Measurements from ENCODE around the gene PTPRC. TPM values are rescaled to one million over a fixed set of nuclear protein-coding genes. Genes with fewer than 3 reads are reported as not detected.
"Not testable (repeated sequence)": the region's sequence is repeated elsewhere in the genome, so short reads cannot be mapped to it uniquely, and the experiment has no call there.

Gene PTPRC, protein sequence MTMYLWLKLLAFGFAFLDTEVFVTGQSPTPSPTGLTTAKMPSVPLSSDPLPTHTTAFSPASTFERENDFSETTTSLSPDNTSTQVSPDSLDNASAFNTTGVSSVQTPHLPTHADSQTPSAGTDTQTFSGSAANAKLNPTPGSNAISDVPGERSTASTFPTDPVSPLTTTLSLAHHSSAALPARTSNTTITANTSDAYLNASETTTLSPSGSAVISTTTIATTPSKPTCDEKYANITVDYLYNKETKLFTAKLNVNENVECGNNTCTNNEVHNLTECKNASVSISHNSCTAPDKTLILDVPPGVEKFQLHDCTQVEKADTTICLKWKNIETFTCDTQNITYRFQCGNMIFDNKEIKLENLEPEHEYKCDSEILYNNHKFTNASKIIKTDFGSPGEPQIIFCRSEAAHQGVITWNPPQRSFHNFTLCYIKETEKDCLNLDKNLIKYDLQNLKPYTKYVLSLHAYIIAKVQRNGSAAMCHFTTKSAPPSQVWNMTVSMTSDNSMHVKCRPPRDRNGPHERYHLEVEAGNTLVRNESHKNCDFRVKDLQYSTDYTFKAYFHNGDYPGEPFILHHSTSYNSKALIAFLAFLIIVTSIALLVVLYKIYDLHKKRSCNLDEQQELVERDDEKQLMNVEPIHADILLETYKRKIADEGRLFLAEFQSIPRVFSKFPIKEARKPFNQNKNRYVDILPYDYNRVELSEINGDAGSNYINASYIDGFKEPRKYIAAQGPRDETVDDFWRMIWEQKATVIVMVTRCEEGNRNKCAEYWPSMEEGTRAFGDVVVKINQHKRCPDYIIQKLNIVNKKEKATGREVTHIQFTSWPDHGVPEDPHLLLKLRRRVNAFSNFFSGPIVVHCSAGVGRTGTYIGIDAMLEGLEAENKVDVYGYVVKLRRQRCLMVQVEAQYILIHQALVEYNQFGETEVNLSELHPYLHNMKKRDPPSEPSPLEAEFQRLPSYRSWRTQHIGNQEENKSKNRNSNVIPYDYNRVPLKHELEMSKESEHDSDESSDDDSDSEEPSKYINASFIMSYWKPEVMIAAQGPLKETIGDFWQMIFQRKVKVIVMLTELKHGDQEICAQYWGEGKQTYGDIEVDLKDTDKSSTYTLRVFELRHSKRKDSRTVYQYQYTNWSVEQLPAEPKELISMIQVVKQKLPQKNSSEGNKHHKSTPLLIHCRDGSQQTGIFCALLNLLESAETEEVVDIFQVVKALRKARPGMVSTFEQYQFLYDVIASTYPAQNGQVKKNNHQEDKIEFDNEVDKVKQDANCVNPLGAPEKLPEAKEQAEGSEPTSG (N-terminal part only)
- total RNA-seq = 4.5 TPM

DNA sequence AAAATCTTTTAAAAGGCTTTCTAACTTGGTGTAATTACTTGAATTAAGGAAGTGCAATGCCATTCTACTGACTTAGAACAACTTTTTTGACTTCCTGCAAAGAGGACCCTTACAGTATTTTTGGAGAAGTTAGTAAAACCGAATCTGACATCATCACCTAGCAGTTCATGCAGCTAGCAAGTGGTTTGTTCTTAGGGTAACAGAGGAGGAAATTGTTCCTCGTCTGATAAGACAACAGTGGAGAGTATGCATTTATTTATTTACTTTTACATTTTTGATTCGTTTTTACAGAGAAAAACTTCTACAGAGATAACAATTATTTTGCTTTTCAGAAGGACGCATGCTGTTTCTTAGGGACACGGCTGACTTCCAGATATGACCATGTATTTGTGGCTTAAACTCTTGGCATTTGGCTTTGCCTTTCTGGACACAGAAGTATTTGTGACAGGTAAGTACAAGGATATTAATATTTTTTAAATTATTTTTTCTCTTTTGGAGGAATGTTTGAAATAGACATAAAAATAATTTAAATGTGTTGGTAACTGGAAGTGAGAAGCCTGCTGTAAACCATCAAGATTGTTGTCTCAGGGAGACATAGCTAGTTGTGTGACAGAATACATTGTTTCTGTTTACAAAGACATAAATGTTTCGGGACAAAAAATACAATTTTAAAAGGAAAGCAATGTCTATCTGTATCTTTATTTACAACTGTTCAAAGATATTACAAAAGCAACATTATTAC is at the start of gene PTPRC:
Gene PTPRC, plus strand, starts transcription at position 147 of the 742 bp plus-strand sequence. Its CDS starts 229 bp downstream, at position 376.
- DNase-seq = no peak

DNA sequence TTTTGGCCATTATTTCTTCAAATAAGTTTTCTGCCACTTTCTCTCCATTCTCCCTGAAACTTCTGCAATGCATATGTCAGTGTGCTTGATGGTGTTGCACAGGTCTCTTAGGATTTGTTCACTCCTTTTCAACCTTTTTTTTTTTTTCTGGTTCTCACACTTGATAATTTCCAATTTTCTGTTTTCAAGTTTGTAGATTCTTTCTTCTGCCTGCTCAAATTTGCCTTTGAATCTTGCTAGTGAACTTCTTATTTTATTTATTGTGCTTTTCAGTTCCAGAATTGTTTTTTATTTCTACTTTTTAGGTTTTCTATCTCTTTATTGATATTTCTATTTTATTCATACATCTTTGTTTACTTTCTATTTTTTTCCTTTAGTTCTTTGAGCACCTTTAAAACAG is 48.4 kb upstream of the PTPRC start:
- DNase-seq = no peak

DNA sequence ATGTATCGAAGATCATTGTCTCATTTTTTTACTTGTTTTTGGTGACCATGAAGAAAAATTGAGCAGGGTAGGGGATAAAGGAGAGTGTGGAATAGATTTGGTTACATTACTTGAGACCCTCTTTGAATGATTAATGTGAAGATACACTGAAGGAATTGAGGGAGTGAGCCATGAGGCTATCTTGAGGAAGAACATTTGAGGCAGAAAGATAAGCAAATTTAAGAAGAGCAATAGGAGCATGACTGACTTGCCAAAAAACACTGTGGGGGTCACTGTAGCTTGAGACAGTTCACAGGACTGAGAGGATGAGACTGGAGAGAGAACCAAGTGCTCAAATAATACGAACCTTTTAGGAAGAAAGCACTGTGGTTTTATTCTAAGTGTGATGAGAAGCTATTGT is 43.1 kb upstream of the PTPRC start:
- no peak for DNase-seq

DNA sequence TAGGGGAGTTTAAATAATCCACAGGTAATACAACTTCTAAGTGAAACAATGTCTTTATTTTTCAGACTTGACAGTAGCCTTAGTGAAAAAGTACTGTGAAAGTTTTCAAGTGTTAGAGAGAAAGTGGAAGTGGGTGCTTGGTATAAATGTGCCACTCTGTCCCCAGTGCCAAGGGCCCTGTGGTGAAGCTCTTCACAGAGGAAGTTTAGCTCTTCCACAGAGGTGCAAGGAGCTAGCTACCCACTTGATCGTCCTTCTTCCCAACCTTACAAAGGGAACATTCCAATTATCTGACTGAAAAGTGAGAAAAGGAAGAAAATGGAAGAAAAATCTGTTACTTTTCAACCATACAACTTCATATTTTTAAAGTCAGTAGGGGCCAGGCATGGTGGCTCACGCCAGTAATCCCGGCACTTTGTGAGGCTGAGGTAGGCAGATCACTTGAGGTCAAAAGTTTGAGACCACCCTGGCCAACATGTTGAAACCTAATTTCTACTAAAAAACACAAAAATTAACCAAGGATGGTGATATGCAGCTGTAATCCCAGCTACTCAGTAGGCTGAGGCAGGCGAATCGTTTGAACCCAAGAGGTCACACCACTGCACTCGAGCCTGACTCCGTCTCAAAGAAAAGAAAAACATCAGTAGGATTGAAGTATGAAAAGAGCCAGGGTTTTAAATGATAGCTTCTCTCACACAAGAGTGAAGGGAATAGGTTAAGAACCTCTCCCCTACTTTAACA is 41.0 kb upstream of the PTPRC start:
- DNase-seq = no peak

DNA sequence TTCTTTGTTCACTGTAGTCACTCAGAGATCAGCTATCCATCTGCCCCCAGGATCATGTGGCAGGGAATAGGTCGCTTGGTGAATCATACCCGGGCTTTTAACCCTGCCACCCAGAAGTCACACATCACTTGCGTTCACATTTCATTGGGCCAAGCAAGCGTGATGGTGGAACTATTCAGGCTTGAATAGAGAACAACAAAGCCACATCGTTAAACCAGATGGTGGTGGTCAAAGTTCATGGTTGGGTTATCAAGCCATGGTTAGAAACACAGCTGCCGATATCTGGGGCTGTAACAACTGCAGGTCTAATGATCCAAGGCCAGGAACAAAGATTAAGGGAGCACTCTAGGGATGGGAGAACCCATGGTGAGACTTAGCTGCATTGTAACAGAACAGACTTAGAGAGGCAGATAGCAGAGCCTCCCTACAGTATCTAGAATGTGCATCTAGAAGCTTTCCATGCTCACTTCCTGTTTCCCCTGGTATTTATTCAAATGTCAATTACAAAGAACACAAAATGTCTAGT is 40.0 kb upstream of the PTPRC start:
- DNase-seq = no peak

DNA sequence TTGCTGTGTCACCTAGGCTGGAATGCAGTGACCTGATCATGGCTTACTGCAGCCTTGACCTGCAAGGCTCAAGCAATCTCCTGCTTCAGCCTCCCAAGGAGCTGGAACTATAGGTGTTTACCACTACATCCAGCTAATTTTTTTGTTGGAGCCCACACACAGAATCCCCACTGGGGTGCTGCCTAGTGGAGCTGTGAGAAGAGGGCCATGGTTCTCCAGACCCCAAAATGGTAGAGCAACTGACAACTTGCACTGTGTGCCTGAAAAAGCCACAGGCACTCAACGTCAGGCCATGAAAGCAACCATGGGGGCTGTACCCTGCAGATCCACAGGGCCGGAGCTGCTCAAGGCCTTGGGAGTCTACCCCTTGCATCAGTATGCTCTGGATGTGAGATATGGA is 39.1 kb upstream of the PTPRC start:
- DNase-seq = no peak

DNA sequence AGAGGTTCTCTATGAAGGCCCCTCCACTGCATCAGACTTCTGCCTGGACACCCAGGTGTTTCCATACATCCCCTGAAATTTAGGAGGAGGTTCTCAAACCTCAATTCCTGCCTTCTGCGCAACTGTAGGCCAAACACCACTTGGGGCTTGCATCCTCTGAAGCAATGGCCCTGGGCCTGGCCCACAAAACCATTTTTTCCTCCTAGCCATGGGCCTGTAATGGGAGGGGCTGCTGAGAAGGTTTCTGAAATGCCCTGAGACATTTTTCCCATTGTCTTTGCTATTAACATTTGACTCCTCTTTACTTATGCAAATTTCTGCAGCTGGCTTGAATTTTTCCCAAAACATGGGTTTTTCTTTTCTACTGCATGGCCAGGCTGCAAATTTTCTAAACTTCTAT is 37.9 kb upstream of the PTPRC start:
- DNase-seq = no peak

DNA sequence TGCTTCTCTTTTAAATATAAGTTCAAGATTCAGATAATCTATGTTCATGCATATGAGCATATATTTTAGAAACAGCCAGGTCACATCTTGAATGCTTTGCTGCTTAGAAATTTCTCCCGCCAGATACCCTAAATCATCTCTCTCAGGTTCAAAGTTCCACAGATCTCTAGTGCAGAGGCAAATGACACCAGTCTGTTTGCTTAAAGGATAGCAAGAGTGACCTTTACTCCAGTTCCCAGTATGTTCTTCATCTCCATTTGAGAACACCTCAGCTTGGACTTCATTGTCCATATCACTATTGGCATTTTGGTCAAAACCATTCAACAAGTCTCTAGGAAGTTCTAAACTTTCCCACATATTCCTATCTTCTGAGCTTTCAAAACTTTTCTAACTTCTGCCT is 37.5 kb upstream of the PTPRC start:
- DNase-seq = not testable (repeated sequence)

DNA sequence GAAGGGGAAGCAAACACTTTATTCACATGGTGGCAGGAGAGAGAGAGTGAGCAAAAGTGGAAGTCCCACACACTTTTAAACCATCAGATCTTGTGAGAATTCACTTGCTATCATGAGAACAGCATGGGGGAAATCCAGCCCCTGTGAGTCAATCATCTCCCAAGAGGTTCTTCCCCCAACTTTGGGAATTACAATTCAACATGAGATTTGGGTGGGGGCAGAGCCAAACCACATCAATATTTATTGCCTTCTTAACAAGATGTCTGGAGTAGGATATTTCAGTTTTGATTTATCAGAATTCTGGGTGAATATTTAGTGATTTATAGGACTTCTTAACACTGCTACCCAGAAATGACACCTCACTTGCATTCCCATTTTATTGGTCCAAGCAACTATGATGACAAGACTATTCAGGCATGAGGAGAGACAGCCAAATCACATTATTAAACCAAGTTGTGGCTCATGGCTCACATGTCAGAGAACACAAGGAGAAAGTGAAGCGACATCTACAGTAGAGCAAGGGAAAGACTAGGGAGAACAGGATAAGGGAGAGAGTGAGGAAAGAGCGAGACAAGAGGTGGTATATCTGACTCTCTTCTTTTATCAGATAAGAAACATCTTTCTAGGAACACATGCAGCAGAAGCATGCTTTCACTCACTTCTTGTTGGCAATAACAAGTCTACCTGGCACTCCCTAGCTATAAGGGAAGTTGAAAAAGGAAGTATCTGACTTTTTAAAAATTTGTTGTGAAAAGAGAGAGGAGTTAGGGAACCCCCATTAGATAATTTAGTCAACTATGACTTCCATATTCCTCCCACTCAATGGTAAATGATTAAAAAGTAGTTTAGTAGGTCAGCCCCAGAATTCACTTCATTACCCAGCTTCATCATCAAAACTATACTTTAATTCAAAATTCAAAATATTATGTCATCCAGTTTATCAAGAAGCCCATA is 36.6 kb upstream of the PTPRC start:
- no peak for DNase-seq

DNA sequence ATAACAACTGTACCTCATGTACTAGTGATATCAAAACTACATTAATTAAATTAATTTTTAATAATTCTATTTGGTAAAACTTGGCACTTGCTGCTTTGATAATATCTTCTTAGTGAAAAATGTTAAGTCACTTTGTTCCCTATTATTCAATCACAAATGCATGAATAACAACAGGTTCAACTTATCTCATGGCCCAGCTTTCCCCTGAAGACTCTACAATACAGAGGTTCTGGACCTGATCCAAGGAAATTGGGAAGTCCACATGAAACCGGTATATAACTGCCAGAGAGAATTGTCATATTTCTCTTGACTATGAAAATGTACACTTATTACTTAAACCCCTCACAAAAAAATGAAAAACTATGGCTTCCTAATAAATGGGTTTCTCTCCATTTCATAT is 33.9 kb upstream of the PTPRC start:
- no peak for DNase-seq

DNA sequence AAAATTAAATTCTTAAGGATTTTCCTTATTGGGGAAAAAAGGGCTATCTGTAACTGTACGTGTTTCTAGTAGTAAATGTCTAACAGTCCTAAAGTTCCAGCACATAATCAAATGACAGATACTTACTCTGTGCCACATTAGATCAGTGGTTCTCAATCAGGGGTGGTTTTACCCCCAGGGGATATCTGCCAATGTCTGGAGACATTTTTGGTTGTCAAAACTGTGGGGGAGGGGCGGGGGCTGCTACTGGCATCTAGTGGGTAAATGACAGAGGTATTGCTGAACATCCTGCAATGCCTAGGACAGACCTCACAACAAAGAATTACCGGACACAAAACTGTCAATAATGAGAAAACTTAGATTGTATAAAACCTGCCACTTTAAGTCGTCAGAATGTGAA is 33.4 kb upstream of the PTPRC start:
- no peak for DNase-seq

DNA sequence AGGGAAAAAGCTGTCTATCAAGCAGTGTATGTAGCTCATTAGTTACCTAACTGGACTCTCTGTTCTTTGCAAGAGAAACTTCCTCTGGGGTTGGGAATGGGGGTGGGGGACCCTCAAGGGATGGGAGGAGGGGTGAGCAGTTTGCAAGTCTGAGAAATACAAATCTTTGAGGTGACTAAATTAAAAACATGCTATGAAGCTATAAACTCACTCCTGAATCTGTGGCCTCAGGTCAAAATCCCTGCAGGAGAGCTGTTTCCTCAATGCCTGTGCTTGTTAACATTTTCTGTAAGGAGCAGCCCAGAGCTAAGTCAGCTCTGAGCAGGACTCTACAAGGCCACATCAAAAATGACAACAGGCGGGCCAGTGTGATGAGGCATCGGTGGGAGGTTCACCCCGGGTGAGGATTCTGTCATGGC is 32.8 kb upstream of the PTPRC start:
- no peak for DNase-seq

DNA sequence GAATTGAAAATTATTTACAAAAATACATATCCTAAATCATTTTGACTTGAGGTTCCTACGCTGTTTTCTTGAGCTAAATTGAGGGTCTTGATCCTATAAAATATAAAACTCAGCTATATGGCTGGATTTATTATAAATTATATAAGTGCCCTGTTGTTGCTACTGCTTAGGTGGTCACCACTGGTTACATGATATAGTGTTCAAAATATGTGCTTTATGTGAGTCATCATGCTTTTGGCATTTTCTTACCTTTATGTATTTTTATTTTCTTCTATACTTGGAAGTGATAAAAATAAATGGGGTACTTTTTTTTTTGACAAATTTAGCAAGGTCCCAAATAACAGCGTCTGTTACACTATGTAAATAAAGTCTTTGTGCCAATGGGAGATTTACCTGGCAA is 31.1 kb upstream of the PTPRC start:
- DNase-seq = no peak

DNA sequence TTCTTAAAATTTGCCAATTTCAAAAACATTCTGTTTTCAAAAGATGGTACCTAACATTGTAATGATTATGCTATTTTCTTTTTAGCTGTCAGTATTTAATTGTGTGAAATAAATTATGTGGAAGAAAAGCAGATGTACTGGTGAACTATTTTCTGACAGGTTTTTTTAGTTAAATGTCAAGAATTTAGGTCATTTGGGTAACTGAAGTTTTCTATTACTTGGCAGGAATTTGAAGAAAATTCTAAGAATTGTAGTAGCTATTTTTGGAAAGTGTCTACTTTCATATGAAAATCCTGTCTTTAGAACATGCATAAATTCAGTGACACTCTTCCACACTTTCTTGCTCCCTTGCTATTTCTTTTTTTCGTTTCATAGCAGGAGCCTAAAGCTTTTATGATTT is 28.5 kb upstream of the PTPRC start:
- no peak for DNase-seq

DNA sequence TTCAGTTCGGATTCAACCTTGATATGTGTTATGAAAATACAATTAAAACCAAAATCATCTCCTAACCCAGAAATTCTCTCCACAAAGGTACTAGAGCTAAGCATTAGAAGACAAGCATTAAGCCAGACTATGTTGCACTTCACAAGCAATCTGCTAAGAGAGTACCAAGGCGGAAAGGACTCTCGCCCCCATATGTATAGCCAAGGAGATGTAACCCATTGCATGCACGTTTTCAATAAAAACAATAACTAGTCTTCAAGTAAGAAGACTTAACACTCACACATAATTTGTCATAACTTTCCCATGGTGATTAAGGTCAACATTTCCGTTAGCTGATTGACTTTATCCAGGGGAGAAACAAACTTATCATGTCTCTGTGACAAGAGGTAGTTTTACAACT is 27.6 kb upstream of the PTPRC start:
- DNase-seq = no peak

DNA sequence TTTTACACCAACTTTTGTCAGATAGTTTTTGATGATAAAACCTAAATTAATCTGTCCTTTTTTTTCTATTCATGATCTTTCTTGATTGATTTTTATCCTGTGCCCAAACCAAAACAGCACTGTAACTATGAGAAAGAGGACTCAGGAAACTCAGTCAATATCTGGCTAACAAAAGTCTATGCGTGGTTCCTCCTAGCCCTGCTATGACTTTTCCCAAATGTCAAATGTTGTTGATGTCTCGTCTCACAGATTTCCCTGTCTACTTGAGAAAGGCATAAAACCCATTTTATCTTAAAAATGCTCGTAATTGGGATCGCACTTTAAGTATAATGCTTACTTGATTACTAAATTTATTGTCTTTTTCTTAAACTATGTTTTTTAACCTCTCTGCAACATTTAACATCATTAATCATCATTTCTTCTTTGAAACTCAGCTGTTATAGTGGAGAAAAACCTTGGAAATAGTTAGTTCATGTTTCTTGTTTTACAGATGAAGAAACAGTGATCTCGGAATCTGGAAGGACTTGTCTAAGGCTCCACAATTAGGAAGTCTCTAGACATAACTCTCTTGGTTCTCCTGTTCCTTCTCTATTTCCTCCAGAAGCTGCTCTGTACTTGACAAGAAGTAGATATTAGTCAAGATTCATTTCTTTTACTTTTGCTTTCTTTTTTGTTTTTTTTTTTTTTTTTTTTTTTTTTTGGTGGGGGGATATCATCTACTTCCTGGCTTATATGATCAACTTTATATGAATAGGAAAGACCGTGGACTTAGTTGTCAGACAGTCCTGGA is 26.2 kb upstream of the PTPRC start:
- no peak for DNase-seq

DNA sequence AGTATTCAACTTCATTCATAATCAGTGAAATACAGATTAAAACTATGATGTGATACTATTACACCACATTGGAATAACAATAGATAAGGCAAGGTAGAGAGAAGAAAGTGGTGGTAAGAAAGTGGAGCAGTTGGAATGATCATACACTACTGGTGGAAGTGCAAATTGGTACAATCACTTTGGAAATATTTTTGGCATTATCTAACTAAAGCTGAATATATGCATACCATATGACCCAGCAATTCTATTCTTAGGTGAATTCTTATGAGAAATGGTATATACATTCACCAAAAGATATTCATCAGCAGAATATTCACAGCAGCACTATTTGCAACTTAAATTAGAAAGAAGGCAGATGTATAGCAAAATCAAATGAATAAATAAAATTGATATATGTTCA is 21.4 kb upstream of the PTPRC start:
- no peak for DNase-seq

DNA sequence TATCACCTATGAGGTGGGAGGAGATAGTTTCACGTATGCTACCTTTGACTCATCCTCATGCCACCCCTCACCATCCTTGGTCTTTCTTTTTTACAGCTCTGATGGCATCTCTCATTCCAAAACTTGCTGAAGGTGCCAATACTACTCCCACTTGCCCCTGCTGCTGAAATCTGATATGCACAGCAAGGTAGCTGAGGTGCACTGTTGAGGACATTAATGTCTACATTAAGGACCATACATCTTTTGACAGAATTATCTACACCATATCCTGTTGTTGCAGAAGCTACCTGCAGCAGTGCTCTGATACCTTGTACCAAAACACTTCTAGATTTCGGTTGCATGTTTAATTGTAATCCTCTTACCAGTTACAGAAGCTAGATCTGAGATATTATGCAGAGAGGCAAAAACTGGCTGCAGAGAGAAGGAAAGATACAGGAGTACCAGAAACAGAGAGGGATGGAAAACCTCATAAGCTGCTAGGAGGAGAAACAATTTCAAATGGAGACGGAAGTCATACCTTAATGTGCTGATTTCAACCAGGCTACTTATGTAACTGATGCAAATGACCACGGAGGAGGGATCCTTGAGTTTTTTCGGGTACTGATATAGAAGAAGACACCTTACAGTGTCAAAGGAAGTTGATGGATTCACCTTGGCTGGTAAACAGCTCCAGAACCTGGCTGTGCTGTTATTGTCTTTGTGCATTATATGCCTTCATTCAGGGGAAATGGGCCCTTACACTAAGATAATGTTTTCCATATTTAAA is 19.3 kb upstream of the PTPRC start:
- DNase-seq = no peak

Measured in occipital lobe (tissue), 2 donors.